ENCODE data around the gene PRDM16. TPM values are rescaled to one million over a fixed set of nuclear protein-coding genes. Genes with fewer than 3 reads are reported as not detected.

The PRDM16 gene
- polyA plus RNA-seq, 1 of the 3 experiments (the other 2 are of a cell fraction): not detected

DNA sequence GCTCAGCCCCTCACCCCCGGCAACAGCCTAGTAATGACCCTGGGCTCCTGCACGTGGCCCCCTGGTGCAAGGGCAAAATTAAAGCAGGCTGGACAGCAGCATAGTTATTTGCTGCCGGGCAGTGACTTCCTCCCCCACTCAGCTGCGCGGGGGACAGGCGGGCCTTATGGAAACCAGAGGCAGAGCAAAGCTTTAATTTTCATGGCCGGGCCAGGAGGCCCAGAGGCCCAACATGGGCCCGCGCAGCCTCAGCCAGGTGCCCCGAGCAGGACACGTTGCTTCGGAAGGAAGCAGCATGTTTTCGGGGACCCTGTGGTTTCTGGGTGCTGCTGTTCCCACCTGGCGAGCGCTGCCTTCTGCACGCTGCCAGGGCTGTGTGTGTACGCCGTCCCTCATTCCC lies 295.5 kb downstream of the PRDM16 start:
- peaks cover 38% of the 10 kb centered on the region for H3K27me3 ChIP-seq (ENCODE audit: insufficient read depth)
- no peak overlapping the region for H3K27ac ChIP-seq (ENCODE audit: low read depth in 2 of 2, low read length in 1 of 2)
- no peaks in the 10 kb centered on the region for H3K9me2 ChIP-seq
- no peak overlapping the region for H3K4me3 ChIP-seq (ENCODE audit: low read depth in 2 of 2, low read length in 1 of 2)
- no peak overlapping the region for H3K9ac ChIP-seq
- no peak overlapping the region for H3K4me2 ChIP-seq
- ChIA-PET CTCF (interaction anchor here (1.0 kb wide), 1 partner anchor 13 kb away, joined by 3 read pairs; no protein-coding TSS in a partner anchor), POLR2A (no interaction called here)
- peaks cover 3% of the 10 kb centered on the region; the same call in 1 of the 2 replicates for H4K20me1 ChIP-seq (ENCODE audit: insufficient read depth)
- H3K4me1 ChIP-seq (ENCODE audit: control insufficient read depth in 1 of 2, insufficient read depth in 2 of 2, low read depth in 1 of 2, low read length in 1 of 2): no peaks in the 10 kb centered on the region
- peaks cover 7% of the 10 kb centered on the region for H3F3A ChIP-seq (replicated peaks; ENCODE audit: insufficient read depth)
- DNase-seq: no peak
- no peaks in the 10 kb centered on the region for H3K79me2 ChIP-seq (ENCODE audit: insufficient read depth)
- no peak overlapping the region for H2AFZ ChIP-seq (ENCODE audit: low read depth)
- WGBS (ENCODE audit: low lambda C conversion rate): 15% methylated on average over 4 of the region's 18 CpGs
- no peak for TF ChIP-seq SIN3A (IDR thresholded peaks at IDR 0.05; ENCODE audit: borderline replicate concordance, low read depth, low read length)
- no peak for TF ChIP-seq RFX5 (IDR thresholded peaks at IDR 0.05; ENCODE audit: low read length)
- no peak for TF ChIP-seq FOXJ3 (CRISPR knock-in tag; IDR thresholded peaks at IDR 0.05)
- no peak for TF ChIP-seq ELF1 (IDR thresholded peaks at IDR 0.05)
- TF ChIP-seq, protein P1, sequence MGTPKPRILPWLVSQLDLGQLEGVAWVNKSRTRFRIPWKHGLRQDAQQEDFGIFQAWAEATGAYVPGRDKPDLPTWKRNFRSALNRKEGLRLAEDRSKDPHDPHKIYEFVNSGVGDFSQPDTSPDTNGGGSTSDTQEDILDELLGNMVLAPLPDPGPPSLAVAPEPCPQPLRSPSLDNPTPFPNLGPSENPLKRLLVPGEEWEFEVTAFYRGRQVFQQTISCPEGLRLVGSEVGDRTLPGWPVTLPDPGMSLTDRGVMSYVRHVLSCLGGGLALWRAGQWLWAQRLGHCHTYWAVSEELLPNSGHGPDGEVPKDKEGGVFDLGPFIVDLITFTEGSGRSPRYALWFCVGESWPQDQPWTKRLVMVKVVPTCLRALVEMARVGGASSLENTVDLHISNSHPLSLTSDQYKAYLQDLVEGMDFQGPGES (IDR thresholded peaks at IDR 0.05; ENCODE audit: low read depth, low read length): no peak
- no peak for TF ChIP-seq PBX3 (IDR thresholded peaks at IDR 0.05)
- no peak for TF ChIP-seq MXI1 (IDR thresholded peaks at IDR 0.05; ENCODE audit: low read depth, low read length)
- no peak for TF ChIP-seq EP300 (IDR thresholded peaks at IDR 0.05; ENCODE audit: borderline replicate concordance in 1 of 2, low read depth in 1 of 2, low read length in 1 of 2)
- TF ChIP-seq CHD2 (IDR thresholded peaks at IDR 0.05; ENCODE audit: low read length, partially characterized antibody): no peak
- no peak for TF ChIP-seq REST (IDR thresholded peaks at IDR 0.05; ENCODE audit: low read depth, low read length)
- no peak for TF ChIP-seq FOSL2 (IDR thresholded peaks at IDR 0.05; ENCODE audit: borderline replicate concordance, low read depth)
- H3K36me3 ChIP-seq (replicated peaks in 1 of 2; ENCODE audit: control insufficient read depth in 1 of 2, insufficient read depth in 2 of 2, low read length in 1 of 2): no peaks in the 10 kb centered on the region
- no peaks in the 10 kb centered on the region for H3K9me3 ChIP-seq

DNA sequence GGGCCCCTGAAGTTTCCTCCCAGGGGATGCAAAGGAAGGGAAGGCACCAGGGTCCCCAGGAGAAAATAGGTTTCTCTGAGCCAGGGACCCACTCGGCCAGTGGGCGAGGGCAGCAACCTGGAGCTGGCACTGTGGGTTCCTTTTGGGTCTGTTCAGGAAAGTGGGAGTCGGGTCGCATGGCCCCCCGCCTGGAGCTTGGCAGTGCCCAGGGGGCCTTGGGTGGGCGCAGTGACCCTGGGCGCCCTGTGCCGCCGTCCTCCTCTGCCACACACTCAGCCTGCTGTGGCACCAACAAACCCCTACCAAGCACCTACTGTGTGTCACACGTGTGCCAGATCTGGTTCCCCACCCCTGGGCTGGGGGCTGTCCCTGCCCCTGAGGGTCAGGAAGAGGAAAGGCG lies 296.0 kb downstream of the PRDM16 start:
- POLR2A ChIA-PET: no interaction called here
- CTCF ChIA-PET: no interaction called here
- Histone ChIP-seq H3K9me3 (no peaks in the 10 kb centered on the region), H3K27ac (ENCODE audit: low read depth in 2 of 2, low read length in 1 of 2) (no peak overlapping the region), H3K4me1 (ENCODE audit: control insufficient read depth in 1 of 2, insufficient read depth in 2 of 2, low read depth in 1 of 2, low read length in 1 of 2) (no peaks in the 10 kb centered on the region), H3K9ac (no peak overlapping the region), H3K36me3 (replicated peaks in 1 of 2; ENCODE audit: control insufficient read depth in 1 of 2, insufficient read depth in 2 of 2, low read length in 1 of 2) (no peaks in the 10 kb centered on the region), H3K4me2 (no peak overlapping the region), H3K4me3 (ENCODE audit: low read depth in 2 of 2, low read length in 1 of 2) (no peak overlapping the region), H3K79me2 (ENCODE audit: insufficient read depth) (no peaks in the 10 kb centered on the region), H3F3A (replicated peaks; ENCODE audit: insufficient read depth) (peaks cover 12% of the 10 kb centered on the region), H3K9me2 (no peaks in the 10 kb centered on the region), H3K27me3 (ENCODE audit: insufficient read depth) (peaks cover 34% of the 10 kb centered on the region; the same call in 1 of the 2 replicates), H2AFZ (ENCODE audit: low read depth) (no peak overlapping the region), H4K20me1 (ENCODE audit: insufficient read depth) (peaks cover 4% of the 10 kb centered on the region; the same call in 1 of the 2 replicates)
- TF ChIP-seq RXRA (IDR thresholded peaks at IDR 0.05; ENCODE audit: borderline replicate concordance, low read depth) (no peak), GATA2 (CRISPR knock-in tag; IDR thresholded peaks at IDR 0.05) (no peak), YY1 (IDR thresholded peaks at IDR 0.05; ENCODE audit: low read depth) (no peak), SIN3A (IDR thresholded peaks at IDR 0.05; ENCODE audit: borderline replicate concordance, low read depth, low read length) (no peak)
- TF ChIP-seq, protein P2, sequence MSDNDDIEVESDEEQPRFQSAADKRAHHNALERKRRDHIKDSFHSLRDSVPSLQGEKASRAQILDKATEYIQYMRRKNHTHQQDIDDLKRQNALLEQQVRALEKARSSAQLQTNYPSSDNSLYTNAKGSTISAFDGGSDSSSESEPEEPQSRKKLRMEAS (IDR thresholded peaks at IDR 0.05; ENCODE audit: low read depth): no peak
- TF ChIP-seq, protein P3, sequence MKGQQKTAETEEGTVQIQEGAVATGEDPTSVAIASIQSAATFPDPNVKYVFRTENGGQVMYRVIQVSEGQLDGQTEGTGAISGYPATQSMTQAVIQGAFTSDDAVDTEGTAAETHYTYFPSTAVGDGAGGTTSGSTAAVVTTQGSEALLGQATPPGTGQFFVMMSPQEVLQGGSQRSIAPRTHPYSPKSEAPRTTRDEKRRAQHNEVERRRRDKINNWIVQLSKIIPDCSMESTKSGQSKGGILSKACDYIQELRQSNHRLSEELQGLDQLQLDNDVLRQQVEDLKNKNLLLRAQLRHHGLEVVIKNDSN (IDR thresholded peaks at IDR 0.05; ENCODE audit: borderline replicate concordance, low read depth): no peak
- TF ChIP-seq, protein P4, sequence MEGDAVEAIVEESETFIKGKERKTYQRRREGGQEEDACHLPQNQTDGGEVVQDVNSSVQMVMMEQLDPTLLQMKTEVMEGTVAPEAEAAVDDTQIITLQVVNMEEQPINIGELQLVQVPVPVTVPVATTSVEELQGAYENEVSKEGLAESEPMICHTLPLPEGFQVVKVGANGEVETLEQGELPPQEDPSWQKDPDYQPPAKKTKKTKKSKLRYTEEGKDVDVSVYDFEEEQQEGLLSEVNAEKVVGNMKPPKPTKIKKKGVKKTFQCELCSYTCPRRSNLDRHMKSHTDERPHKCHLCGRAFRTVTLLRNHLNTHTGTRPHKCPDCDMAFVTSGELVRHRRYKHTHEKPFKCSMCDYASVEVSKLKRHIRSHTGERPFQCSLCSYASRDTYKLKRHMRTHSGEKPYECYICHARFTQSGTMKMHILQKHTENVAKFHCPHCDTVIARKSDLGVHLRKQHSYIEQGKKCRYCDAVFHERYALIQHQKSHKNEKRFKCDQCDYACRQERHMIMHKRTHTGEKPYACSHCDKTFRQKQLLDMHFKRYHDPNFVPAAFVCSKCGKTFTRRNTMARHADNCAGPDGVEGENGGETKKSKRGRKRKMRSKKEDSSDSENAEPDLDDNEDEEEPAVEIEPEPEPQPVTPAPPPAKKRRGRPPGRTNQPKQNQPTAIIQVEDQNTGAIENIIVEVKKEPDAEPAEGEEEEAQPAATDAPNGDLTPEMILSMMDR (IDR thresholded peaks at IDR 0.05): no peak
- WGBS (ENCODE audit: low lambda C conversion rate): 17% methylated on average over 2 of the region's 11 CpGs
- DNase-seq: no peak

All from SK-N-SH (cell line).